K562 (cell line): Measurements from ENCODE around the gene KRTAP20-1. TPM values are rescaled to one million over a fixed set of nuclear protein-coding genes. Genes with fewer than 3 reads are reported as not detected.

Source experiments
- ATAC-seq: fragments of 200-7000 bp; cut with Tn5 transposase; 3 replicates; pipeline ENCODE4 v1.9.1; 2020; ENCODE audit warnings: moderate library complexity
- BruUV-seq: library from RNA; stranded (reverse); fragments of 400-500 nt; replicated peaks from 2 replicates; lab custom pipeline; 2021; lab: Mats Ljungman, UMichigan
- CTCF ChIA-PET: fragments of 300-600 bp; formaldehyde crosslinking; extraction: SDS; loops from one replicate; lab custom pipeline; 2021; ENCODE audit warnings: low intra/inter-chr PET ratio; lab: Yijun Ruan, JAX
- POLR2A ChIA-PET: fragments of 300-600, 350-650 bp; sonication (Branson Sonifier 250); formaldehyde crosslinking; extraction: SDS; loops from one replicate; lab custom pipeline; 2021; ENCODE audit warnings: antibody characterized with exemption, inconsistent platforms; lab: Yijun Ruan, JAX
- DNase-seq, 4 experiments: peaks; one replicate each; pipeline versions ENCODE4 v3.0.0 to v3.0.0-alpha.2; 2011 to 2018; ENCODE audit warnings: low spot score in 3 of 4, mixed read lengths in 3 of 4; ENCODE audit errors: extremely low read depth in 1 of 4
- FAIRE-seq: peaks from 2 replicates; lab custom pipeline; 2011; peaks lifted over from hg19 to GRCh38; lab: Jason Lieb, UNC
- H2AFZ ChIP-seq: 2 replicates; pipeline ENCODE4 v1.6.0; 2011; ENCODE audit warnings: low read depth, low read length, control low read depth, inconsistent platforms
- H3K27ac ChIP-seq: fragments of 200-600 bp; 3 replicates; pipeline ENCODE4 v1.8.0; 2011; ENCODE audit warnings: low read depth, mild to moderate bottlenecking, control low read depth, inconsistent platforms, low read length, moderate library complexity, mixed read lengths; ENCODE audit errors: extremely low read depth
- H3K27me3 ChIP-seq, 2 experiments: fragments of 300-600 bp in 1 of 2; 2 replicates in 1 of 2; 3 replicates in 1 of 2; pipeline versions ENCODE4 v1.6.0 to v1.8.0; 2011; ENCODE audit warnings: inconsistent platforms in 2 of 2, low read length in 2 of 2, mild to moderate bottlenecking in 1 of 2, mixed read lengths in 1 of 2, moderate library complexity in 1 of 2; ENCODE audit not compliant: control insufficient read depth in 2 of 2, insufficient read depth in 2 of 2
- H3K36me3 ChIP-seq: fragments of 300-600 bp; 3 replicates; pipeline ENCODE4 v1.8.0; 2011; ENCODE audit warnings: mild to moderate bottlenecking, low read length, inconsistent platforms; ENCODE audit not compliant: control insufficient read depth, insufficient read depth
- H3K4me1 ChIP-seq, 2 experiments: fragments of 200-600 bp in 1 of 2; replicated peaks in 1 of 2; 2 replicates in 1 of 2; 3 replicates in 1 of 2; pipeline versions ENCODE4 v1.5.1 to v1.8.0; 2011; ENCODE audit warnings: inconsistent platforms in 2 of 2, low read length in 2 of 2, mild to moderate bottlenecking in 1 of 2, mixed read lengths in 1 of 2, moderate library complexity in 1 of 2; ENCODE audit not compliant: control insufficient read depth in 2 of 2, insufficient read depth in 2 of 2
- H3K4me2 ChIP-seq: 2 replicates; pipeline ENCODE4 v1.6.1; 2011; ENCODE audit warnings: low read length, control low read depth, inconsistent platforms, mixed read lengths; ENCODE audit not compliant: insufficient read depth
- H3K4me3 ChIP-seq: fragments of 200-600 bp; sonication (generic), shearing (Covaris generic); 2 replicates; pipeline ENCODE4 v1.5.1; 2016; ENCODE audit warnings: control low read depth, inconsistent platforms
- H3K79me2 ChIP-seq: fragments of 200-600 bp; 3 replicates; pipeline ENCODE4 v1.8.0; 2011; ENCODE audit warnings: low read length, inconsistent platforms; ENCODE audit not compliant: control insufficient read depth, insufficient read depth
- H3K9ac ChIP-seq, 2 experiments: 2 replicates each; pipeline versions ENCODE4 v1.6.0 to v1.6.1; 2011; ENCODE audit warnings: low read depth in 2 of 2, low read length in 2 of 2, control low read depth in 1 of 2, inconsistent platforms in 1 of 2, mild to moderate bottlenecking in 1 of 2, mixed read lengths in 1 of 2; ENCODE audit not compliant: insufficient read depth in 1 of 2
- H3K9me1 ChIP-seq: one replicate; pipeline ENCODE4 v1.6.0; 2011; ENCODE audit warnings: inconsistent platforms, mild to moderate bottlenecking, low read length, moderate library complexity; ENCODE audit not compliant: control insufficient read depth, insufficient read depth
- H3K9me3 ChIP-seq: replicated peaks from 2 replicates; pipeline ENCODE4 v1.5.1; 2011; ENCODE audit warnings: low read depth, low read length, inconsistent platforms; ENCODE audit not compliant: control insufficient read depth, insufficient read depth
- H4K20me1 ChIP-seq: replicated peaks from 2 replicates; pipeline ENCODE4 v1.6.1; 2011; ENCODE audit warnings: low read length, inconsistent platforms, mixed read lengths; ENCODE audit not compliant: control insufficient read depth, insufficient read depth
- CBFA2T3 ChIP-seq: fragments of 450-650 bp; IDR thresholded peaks from 2 replicates; pipeline ENCODE4 v1.6.1; 2017
- CREBBP ChIP-seq: IDR thresholded peaks from one replicate; pipeline ENCODE4 v1.6.1; 2012; ENCODE audit warnings: low read depth, mild to moderate bottlenecking, control low read depth, inconsistent platforms, low read length
- CTBP1 ChIP-seq: fragments of 450-650 bp; IDR thresholded peaks from 2 replicates; pipeline ENCODE4 v1.6.1; 2016; ENCODE audit warnings: borderline replicate concordance
- FIP1L1 ChIP-seq: fragments of 200-400 bp; formaldehyde crosslinking; IDR thresholded peaks from 2 replicates; pipeline ENCODE4 v1.6.1; 2018; ENCODE audit warnings: mild to moderate bottlenecking, low read depth, low read length; ENCODE audit not compliant: poor library complexity, severe bottlenecking
- FOSL1 ChIP-seq: fragments of 200-800 bp; sonication (Bioruptor generic); conservative IDR thresholded peaks from 2 replicates; pipeline ENCODE4 v1.6.1; 2016; ENCODE audit warnings: missing genetic modification characterization, missing compliant biosample characterization
- MECOM ChIP-seq: fragments of 250-450 bp; sonication (Bioruptor Pico); IDR thresholded peaks from 2 replicates; pipeline ENCODE4 v1.8.0; 2022; ENCODE audit warnings: inconsistent platforms
- MYC ChIP-seq, 2 experiments: fragments of 250-450 bp in 1 of 2; sonication (Bioruptor Pico) in 1 of 2; IDR thresholded peaks; 2 replicates each; pipeline versions ENCODE4 v1.5.1 to v1.6.1; 2012 to 2021; ENCODE audit warnings: low read depth in 2 of 2, borderline replicate concordance in 1 of 2, improper control_type of control experiment in 1 of 2, low read length in 1 of 2, mild to moderate bottlenecking in 1 of 2, moderate library complexity in 1 of 2
- NR2F6 ChIP-seq: fragments of 450-650 bp; formaldehyde crosslinking; IDR thresholded peaks from 2 replicates; pipeline ENCODE4 v1.4.0; 2020; ENCODE audit warnings: mild to moderate bottlenecking
- PHF20 ChIP-seq: fragments of 450-650 bp; IDR thresholded peaks from 2 replicates; pipeline ENCODE4 v1.6.1; 2018; ENCODE audit not compliant: partially characterized antibody
- PHF21A ChIP-seq: fragments of 450-650 bp; IDR thresholded peaks from 2 replicates; pipeline ENCODE4 v1.6.1; 2017; ENCODE audit warnings: low read depth, borderline replicate concordance
- RAD51 ChIP-seq: fragments of 450-650 bp; IDR thresholded peaks from 2 replicates; pipeline ENCODE4 v1.7.1; 2016; ENCODE audit warnings: low read depth, mild to moderate bottlenecking, borderline replicate concordance
- SIN3A ChIP-seq, 2 experiments: fragments of 150-350 bp in 1 of 2; IDR thresholded peaks; 2 replicates each; pipeline ENCODE4 v1.6.1; 2011 to 2016; ENCODE audit warnings: borderline replicate concordance in 2 of 2, low read depth in 2 of 2, low read length in 2 of 2, mild to moderate bottlenecking in 2 of 2, moderate library complexity in 2 of 2; ENCODE audit not compliant: control insufficient read depth in 1 of 2
- SMAD3 ChIP-seq: fragments of 450-650 bp; formaldehyde crosslinking; conservative IDR thresholded peaks from 2 replicates; pipeline ENCODE4 v1.4.0; 2020; ENCODE audit warnings: mild to moderate bottlenecking
- SUPT5H ChIP-seq: fragments of 450-650 bp; IDR thresholded peaks from 2 replicates; pipeline ENCODE4 v1.6.1; 2016
- TAF9B ChIP-seq: fragments of 450-650 bp; IDR thresholded peaks from 2 replicates; pipeline ENCODE4 v1.6.1; 2018; ENCODE audit warnings: mild to moderate bottlenecking; ENCODE audit not compliant: partially characterized antibody
- ZNF518B ChIP-seq: fragments of 250-450 bp; sonication (Bioruptor Pico); IDR thresholded peaks from 2 replicates; pipeline ENCODE4 v1.5.0; 2021; ENCODE audit warnings: mild to moderate bottlenecking, moderate library complexity
- WGBS: fragments of 100-300 bp; shearing (Covaris generic); methylation state at CpG from one replicate; pipeline ENCODE4 v1.1.6; 2016; ENCODE audit warnings: low coverage, mixed read lengths; ENCODE audit not compliant: insufficient coverage; ENCODE audit errors: missing lambda C conversion rate; 5-methylcytosine and 5-hydroxymethylcytosine counted together
- in situ Hi-C: fragments of 300-500 bp; cut with MboI; formaldehyde crosslinking; loops from 4 replicates; pipeline ENCODE4 v1.15.0; 2018; ENCODE audit warnings: inconsistent platforms, mixed read lengths
- intact Hi-C: fragments of 100-400 bp; cut with micrococcal nuclease; formaldehyde crosslinking; loops from 2 replicates; pipeline ENCODE4 v1.14.2; 2022
- polyA plus RNA-seq, 8 experiments: library from polyadenylated mRNA; depleted of rRNA in 4 of 8; stranded (reverse) in 5 of 8; unstranded in 3 of 8; fragments of >200 nt; fragmentation: Nextera tagmentation in 2 of 8; fragmentation: Illumina TruSeq in 1 of 8; extraction: Ambion mirVana in 2 of 8; extraction: Trizol in 1 of 8; gene quantifications; 2 replicates each; pipeline versions ENCODE4 v1.2.1 to v1.2.3, GENCODE V29; 2011 to 2014; ENCODE audit warnings: inconsistent platforms in 1 of 8, missing spikeins in 1 of 8
- total RNA-seq, 7 experiments: library from RNA; depleted of rRNA in 6 of 7; stranded (reverse); fragments of >200 nt in 6 of 7; fragmentation: Illumina TruSeq in 2 of 7; extraction: Trizol in 2 of 7; gene quantifications; 2 replicates each; pipeline versions ENCODE4 v1.2.1 to v1.2.3, GENCODE V29; 2011 to 2021; ENCODE audit warnings: low replicate concordance in 1 of 7
- TF ChIP-seq, protein P1 (sequence below): fragments of 450-650 bp; formaldehyde crosslinking; IDR thresholded peaks from 2 replicates; pipeline ENCODE4 v1.4.0; 2022; ENCODE audit warnings: missing genetic modification characterization
- TF ChIP-seq, protein P2 (sequence below): fragments of 450-650 bp; formaldehyde crosslinking; IDR thresholded peaks from 2 replicates; pipeline ENCODE4 v1.4.0; 2022; ENCODE audit warnings: mild to moderate bottlenecking, moderate library complexity

The KRTAP20-1 gene
- total and polyA plus RNA-seq, 9 of the 15 experiments (the other 6 are each of a cell fraction or from before 2014, with no cell fraction given), result not detected

DNA sequence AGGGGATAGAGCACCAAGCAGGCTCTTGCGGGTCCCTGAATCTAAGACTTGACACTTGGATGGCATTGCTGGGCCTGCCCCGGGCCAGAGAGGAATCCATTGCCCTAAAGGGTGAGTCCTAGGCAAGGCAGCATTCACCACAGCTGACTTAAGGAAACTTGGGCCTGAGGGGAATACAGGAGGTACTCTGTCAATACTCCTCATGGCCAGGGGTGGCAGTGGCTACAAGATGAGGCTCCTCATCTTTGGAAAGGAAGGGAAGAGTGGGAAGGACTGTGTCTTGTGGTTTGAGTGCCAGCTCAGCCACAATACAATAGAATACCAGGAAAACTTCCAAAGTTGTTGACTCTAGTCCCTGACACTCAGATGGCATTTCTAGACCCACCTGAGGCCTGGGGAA is 10.3 kb upstream of the KRTAP20-1 start (continued):
- TF ChIP-seq ZNF518B (CRISPR knock-in tag) (no peak), RAD51 (no peak), PHF20 (no peak), CBFA2T3 (no peak)
- TF ChIP-seq, protein P1, sequence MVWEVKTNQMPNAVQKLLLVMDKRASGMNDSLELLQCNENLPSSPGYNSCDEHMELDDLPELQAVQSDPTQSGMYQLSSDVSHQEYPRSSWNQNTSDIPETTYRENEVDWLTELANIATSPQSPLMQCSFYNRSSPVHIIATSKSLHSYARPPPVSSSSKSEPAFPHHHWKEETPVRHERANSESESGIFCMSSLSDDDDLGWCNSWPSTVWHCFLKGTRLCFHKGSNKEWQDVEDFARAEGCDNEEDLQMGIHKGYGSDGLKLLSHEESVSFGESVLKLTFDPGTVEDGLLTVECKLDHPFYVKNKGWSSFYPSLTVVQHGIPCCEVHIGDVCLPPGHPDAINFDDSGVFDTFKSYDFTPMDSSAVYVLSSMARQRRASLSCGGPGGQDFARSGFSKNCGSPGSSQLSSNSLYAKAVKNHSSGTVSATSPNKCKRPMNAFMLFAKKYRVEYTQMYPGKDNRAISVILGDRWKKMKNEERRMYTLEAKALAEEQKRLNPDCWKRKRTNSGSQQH (CRISPR knock-in tag), result no peak
- TF ChIP-seq, all 486 proteins: peak for 0

GRCh38 chr21:30612132-30612531 is 4.1 kb upstream of the KRTAP20-1 start:
- no peaks in the 10 kb centered on the region for H3K9me1 ChIP-seq
- FAIRE-seq, result no peak
- no peak overlapping the region for H3K4me2 ChIP-seq
- CTCF ChIA-PET, result no interaction called here
- WGBS, result 6% methylated on average over 2 of the region's 2 CpGs
- H3K79me2 ChIP-seq, result no peaks in the 10 kb centered on the region
- no peak for DNase-seq
- no peak for ATAC-seq
- no peaks in the 10 kb centered on the region for H3K4me1 ChIP-seq
- no peak overlapping the region for H3K9ac ChIP-seq
- intact Hi-C loops, result no loop called here
- in situ Hi-C loops, result no loop called here
- no peak overlapping the region for H3K27ac ChIP-seq
- BruUV-seq, result no TSS peak
- no peaks in the 10 kb centered on the region for H3K27me3 ChIP-seq
- no peaks in the 10 kb centered on the region for H4K20me1 ChIP-seq
- H3K4me3 ChIP-seq, result no peak overlapping the region
- POLR2A ChIA-PET, result no interaction called here
- no peak overlapping the region for H2AFZ ChIP-seq
- H3K36me3 ChIP-seq, result no peaks in the 10 kb centered on the region
- peaks cover 5% of the 10 kb centered on the region; the same call in 1 of the 2 replicates for H3K9me3 ChIP-seq
- TF ChIP-seq CREBBP, result no peak
- TF ChIP-seq FIP1L1, result no peak
- no peak for TF ChIP-seq SMAD3 (CRISPR knock-in tag)
- TF ChIP-seq SUPT5H, result no peak
- no peak for TF ChIP-seq MYC (IDR thresholded peaks at IDR 0.05; ENCODE audit: low read depth, low read length)
- no peak for TF ChIP-seq MYC (CRISPR knock-in tag; IDR thresholded peaks at IDR 0.05; ENCODE audit: borderline replicate concordance, low read depth)
- TF ChIP-seq PHF21A, result no peak
- TF ChIP-seq CTBP1, result no peak
- TF ChIP-seq, protein P2, sequence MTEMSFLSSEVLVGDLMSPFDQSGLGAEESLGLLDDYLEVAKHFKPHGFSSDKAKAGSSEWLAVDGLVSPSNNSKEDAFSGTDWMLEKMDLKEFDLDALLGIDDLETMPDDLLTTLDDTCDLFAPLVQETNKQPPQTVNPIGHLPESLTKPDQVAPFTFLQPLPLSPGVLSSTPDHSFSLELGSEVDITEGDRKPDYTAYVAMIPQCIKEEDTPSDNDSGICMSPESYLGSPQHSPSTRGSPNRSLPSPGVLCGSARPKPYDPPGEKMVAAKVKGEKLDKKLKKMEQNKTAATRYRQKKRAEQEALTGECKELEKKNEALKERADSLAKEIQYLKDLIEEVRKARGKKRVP (CRISPR knock-in tag), result no peak
- no peak for TF ChIP-seq NR2F6 (CRISPR knock-in tag)
- TF ChIP-seq TAF9B, result no peak
- no peak for TF ChIP-seq SIN3A (IDR thresholded peaks at IDR 0.05; ENCODE audit: borderline replicate concordance in 2 of 2, control insufficient read depth in 1 of 2, low read depth in 2 of 2, low read length in 2 of 2)
- TF ChIP-seq FOSL1 (tag), result no peak
- no peak for TF ChIP-seq MECOM (CRISPR knock-in tag)
